Lung (tissue), 12 donors: Measurements from ENCODE around the gene ZNF469. TPM values are rescaled to one million over a fixed set of nuclear protein-coding genes. Genes with fewer than 3 reads are reported as not detected.

Source experiments
- ATAC-seq: fragments of 200-7000 bp; cut with Tn5 transposase; one replicate; pipeline ENCODE4 v1.9.1; 2020; ENCODE audit warnings: moderate number of reproducible peaks; ENCODE audit not compliant: insufficient read depth, low FRiP score
- DNase-seq, 3 donors: peaks; one replicate each; pipeline ENCODE4 v3.0.0-alpha.2; 2013 to 2017
- H3K27ac ChIP-seq, 2 donors: one replicate each; pipeline ENCODE4 v1.5.1; 2013; ENCODE audit warnings: mild to moderate bottlenecking in 2 of 2, moderate library complexity in 2 of 2, control low read depth in 1 of 2, inconsistent platforms in 1 of 2, low read depth in 1 of 2, low read length in 1 of 2
- H3K27me3 ChIP-seq, 3 donors: one replicate each; pipeline ENCODE4 v1.5.1; 2013; ENCODE audit warnings: low read length in 2 of 3; ENCODE audit not compliant: control insufficient read depth in 3 of 3, insufficient read depth in 3 of 3
- H3K36me3 ChIP-seq, 4 donors: one replicate each; pipeline ENCODE4 v1.5.1; 2013; ENCODE audit warnings: low read length in 4 of 4, mild to moderate bottlenecking in 1 of 4, moderate library complexity in 1 of 4; ENCODE audit not compliant: control insufficient read depth in 4 of 4, insufficient read depth in 4 of 4
- H3K4me1 ChIP-seq, 5 donors: one replicate each; pipeline ENCODE4 v1.5.1; 2013; ENCODE audit warnings: low read length in 5 of 5, mild to moderate bottlenecking in 2 of 5, moderate library complexity in 1 of 5; ENCODE audit not compliant: control insufficient read depth in 5 of 5, insufficient read depth in 5 of 5
- H3K4me3 ChIP-seq: one replicate; pipeline ENCODE4 v1.5.1; 2013; ENCODE audit warnings: mild to moderate bottlenecking, control low read depth, moderate library complexity
- H3K9ac ChIP-seq, 2 donors: one replicate each; pipeline ENCODE4 v1.5.1; 2013; ENCODE audit warnings: low read length in 2 of 2, control low read depth in 1 of 2; ENCODE audit not compliant: insufficient read depth in 1 of 2
- H3K9me3 ChIP-seq, 4 donors: one replicate each; pipeline ENCODE4 v1.5.1; 2013; ENCODE audit warnings: low read length in 3 of 4, mild to moderate bottlenecking in 1 of 4, moderate library complexity in 1 of 4; ENCODE audit not compliant: control insufficient read depth in 4 of 4, insufficient read depth in 3 of 4
- CTCF ChIP-seq: IDR thresholded peaks from 2 replicates; pipeline ENCODE4 v1.5.1; 2012; ENCODE audit warnings: mild to moderate bottlenecking; ENCODE audit errors: control extremely low read depth, extremely low read depth
- WGBS, 2 donors: extraction: QIAGEN DNeasy Blood & Tissue Kit; methylation state at CpG; one replicate each; pipeline ENCODE4 v1.1.7; 2013; 5-methylcytosine and 5-hydroxymethylcytosine counted together
- polyA plus RNA-seq, 2 donors: library from polyadenylated mRNA; stranded (reverse); fragments of 200-250 nt; gene quantifications; one replicate each; pipeline ENCODE4 v1.2.1, GENCODE V29; 2013
- total RNA-seq, 2 donors: library from RNA; depleted of rRNA in 1 of 2; stranded (reverse); fragments of >200 nt in 1 of 2; gene quantifications; one replicate each; pipeline ENCODE4 v1.2.1, GENCODE V29; 2014 to 2021
- donor health status: control.
- donor health status: control.
- donor health status: Bipolar disorder and iron deficiency.
- donor health status: healthy.
- donor health status: DM: yes; HTN: yes; CAD: no.

ZNF469 gene
- total and polyA plus RNA-seq, 4 donors, result 0.67 to 3.0 (median 1.5) TPM

GRCh38 chr16:88380099-88380498 lies 2.7 kb upstream of the ZNF469 start:
- DNase-seq (no peak), ATAC-seq (no peak)
- Histone ChIP-seq H3K4me1 (peaks cover 0 to 5% (median 0%) of the 10 kb centered on the region in 5 donors), H3K27ac (no peak overlapping the region), H3K4me3 (no peak overlapping the region), H3K36me3 (no peaks in the 10 kb centered on the region), H3K9me3 (peaks cover 0 to 4% (median 0%) of the 10 kb centered on the region in 4 donors), H3K27me3 (peaks cover 0 to 20% (median 12%) of the 10 kb centered on the region in 3 donors), H3K9ac (no peak overlapping the region)
- no peak for TF ChIP-seq CTCF
- WGBS, 2 donors, result 90 to 97% methylated on average over 7 of the region's 7 CpGs

- Histone ChIP-seq H3K4me1 (peaks cover 0 to 5% (median 0%) of the 10 kb centered on the region in 5 donors), H3K4me3 (no peak overlapping the region), H3K9me3 (peaks cover 0 to 4% (median 0%) of the 10 kb centered on the region in 4 donors), H3K27me3 (peaks cover 0 to 20% (median 12%) of the 10 kb centered on the region in 3 donors), H3K36me3 (no peaks in the 10 kb centered on the region), H3K9ac (no peak overlapping the region), H3K27ac (no peak overlapping the region)
- WGBS, 2 donors, result 86 to 88% methylated on average over 7 of the region's 7 CpGs
- no peak for TF ChIP-seq CTCF
- DNase-seq (no peak), ATAC-seq (no peak)
Observed at GRCh38 chr16:88380619-88381018, 2.1 kb upstream of the ZNF469 start.

GRCh38 chr16:88381820-88382451 lies 823 bp upstream of the ZNF469 start:
- H3K27me3 ChIP-seq, result peaks cover 0 to 20% (median 12%) of the 10 kb centered on the region in 3 donors
- no peak for ATAC-seq
- TF ChIP-seq CTCF, result no peak

More at GRCh38 chr16:88381820-88382451, 823 bp upstream of the ZNF469 start:
- peak in 1 of 3 donors; percentile 24 for DNase-seq
- H3K4me3 ChIP-seq, result no peak overlapping the region
- H3K27ac ChIP-seq, result no peak overlapping the region
- peaks cover 0 to 5% (median 0%) of the 10 kb centered on the region in 5 donors for H3K4me1 ChIP-seq
- WGBS, 2 donors, result 75 to 79% methylated on average over 21 of the region's 21 CpGs
- peaks cover 0 to 4% (median 0%) of the 10 kb centered on the region in 4 donors for H3K9me3 ChIP-seq
- no peak overlapping the region for H3K9ac ChIP-seq
- H3K36me3 ChIP-seq, result no peaks in the 10 kb centered on the region
